HCT116 (cell line): ENCODE data around the gene TPT1. TPM values are rescaled to one million over a fixed set of nuclear protein-coding genes. Genes with fewer than 3 reads are reported as not detected.

Experiments used
- ATAC-seq: fragments of 200-7000 bp; cut with Tn5 transposase; 2 replicates; pipeline ENCODE4 v1.9.1; 2020; ENCODE audit warnings: mild to moderate bottlenecking, moderate library complexity
- BruUV-seq: library from RNA; stranded (reverse); fragments of 400-500 nt; replicated peaks from 2 replicates; lab custom pipeline; 2021; lab: Mats Ljungman, UMichigan
- CTCF ChIA-PET: fragments of 300-600 bp; sonication (Branson Sonifier 250); formaldehyde crosslinking; loops from one replicate; lab custom pipeline; 2021; ENCODE audit warnings: antibody characterized with exemption; lab: Charles Lee
- POLR2A ChIA-PET: fragments of 300-600, 350-600 bp; sonication (Branson Sonifier 250); formaldehyde crosslinking; loops from one replicate; lab custom pipeline; 2021; ENCODE audit warnings: antibody characterized with exemption; lab: Charles Lee
- RAD21 ChIA-PET, 2 experiments: fragments of 300-600 bp; sonication (Branson Sonifier 250); formaldehyde crosslinking; loops; one replicate each; lab custom pipeline; 2023; ENCODE audit warnings: low total read pairs in 2 of 2; ENCODE audit not compliant: uncharacterized antibody in 2 of 2, unreplicated experiment in 2 of 2, low non-redundant PET in 1 of 2; lab: Charles Lee
- DNase-seq: peaks from one replicate; pipeline ENCODE4 v3.0.0-alpha.2; 2010; ENCODE audit warnings: low read depth, low spot score
- H2AFZ ChIP-seq: fragments of 200-600 bp; shearing (Covaris generic), sonication (generic); 2 replicates; pipeline ENCODE4 v1.6.1; 2017; ENCODE audit warnings: low read depth, mixed run types, mixed read lengths, antibody characterized with exemption, low read length; ENCODE audit not compliant: poor library complexity, severe bottlenecking
- H3K27ac ChIP-seq: 2 replicates; pipeline ENCODE4 v1.5.1; 2012; ENCODE audit warnings: low read depth, low read length
- H3K27me3 ChIP-seq: fragments of 200-600 bp; sonication (generic); 2 replicates; pipeline ENCODE4 v1.6.1; 2016; ENCODE audit warnings: mixed run types, low read length, mixed read lengths; ENCODE audit not compliant: insufficient read depth
- H3K36me3 ChIP-seq, 2 experiments: fragments of 200-500 bp in 1 of 2; fragments of 200-600 bp in 1 of 2; sonication (Bioruptor generic) in 1 of 2; sonication (generic) in 1 of 2; 2 replicates each; pipeline versions ENCODE4 v1.5.1 to v1.6.1; 2014 to 2016; ENCODE audit warnings: low read length in 2 of 2, inconsistent platforms in 1 of 2, mixed read lengths in 1 of 2, mixed run types in 1 of 2; ENCODE audit not compliant: insufficient read depth in 2 of 2, control insufficient read depth in 1 of 2
- H3K4me1 ChIP-seq, 2 experiments: fragments of 200-600 bp in 1 of 2; sonication (generic) in 1 of 2; 2 replicates each; pipeline versions ENCODE4 v1.5.1 to v1.6.1; 2012 to 2017; ENCODE audit warnings: low read length in 2 of 2, inconsistent platforms in 1 of 2, mild to moderate bottlenecking in 1 of 2, mixed read lengths in 1 of 2, mixed run types in 1 of 2, moderate library complexity in 1 of 2; ENCODE audit not compliant: insufficient read depth in 2 of 2, control insufficient read depth in 1 of 2
- H3K4me2 ChIP-seq: fragments of 200-600 bp; sonication (generic); 2 replicates; pipeline ENCODE4 v1.6.1; 2017; ENCODE audit warnings: mixed run types, low read length, mixed read lengths
- H3K4me3 ChIP-seq, 2 experiments: fragments of 200-600 bp in 1 of 2; sonication (generic) in 1 of 2; replicated peaks in 1 of 2; 2 replicates each; pipeline ENCODE4 v1.5.1; 2011 to 2016; ENCODE audit warnings: low read length in 2 of 2, control low read depth in 1 of 2, low read depth in 1 of 2, mild to moderate bottlenecking in 1 of 2, mixed read lengths in 1 of 2, mixed run types in 1 of 2
- H3K79me2 ChIP-seq: fragments of 200-600 bp; sonication (generic); 2 replicates; pipeline ENCODE4 v1.6.1; 2017; ENCODE audit warnings: mild to moderate bottlenecking, mixed run types, low read length, moderate library complexity, mixed read lengths; ENCODE audit not compliant: insufficient read depth
- H3K9ac ChIP-seq: fragments of 200-600 bp; sonication (generic); 2 replicates; pipeline ENCODE4 v1.6.1; 2016; ENCODE audit warnings: low read length, mixed read lengths
- H3K9me2 ChIP-seq: fragments of 200-600 bp; sonication (generic), shearing (Covaris generic); 2 replicates; pipeline ENCODE4 v1.6.1; 2017; ENCODE audit warnings: mixed run types, mild to moderate bottlenecking, moderate library complexity; ENCODE audit not compliant: insufficient read depth
- H3K9me3 ChIP-seq, 2 experiments: fragments of 200-500 bp in 1 of 2; fragments of 200-600 bp in 1 of 2; sonication (Bioruptor generic) in 1 of 2; sonication (generic) in 1 of 2; 2 replicates each; pipeline ENCODE4 v1.6.1; 2014 to 2017; ENCODE audit warnings: low read length in 2 of 2, mixed read lengths in 2 of 2, inconsistent platforms in 1 of 2, low read depth in 1 of 2, mild to moderate bottlenecking in 1 of 2, mixed run types in 1 of 2, moderate library complexity in 1 of 2; ENCODE audit not compliant: control insufficient read depth in 1 of 2, insufficient read depth in 1 of 2
- H4K20me1 ChIP-seq: fragments of 200-600 bp; sonication (generic), shearing (Covaris generic); 2 replicates; pipeline ENCODE4 v1.6.1; 2017; ENCODE audit warnings: mixed run types, mild to moderate bottlenecking, moderate library complexity; ENCODE audit not compliant: insufficient read depth
- CBX3 ChIP-seq: IDR thresholded peaks from 2 replicates; pipeline ENCODE4 v1.6.1; 2012; ENCODE audit warnings: low read depth
- CTCF ChIP-seq, 3 experiments: fragments of 200-600 bp in 1 of 3; sonication (generic) in 1 of 3; IDR thresholded peaks in 2 of 3; conservative IDR thresholded peaks in 1 of 3; 2 replicates each; pipeline ENCODE4 v1.5.1; 2012 to 2017; ENCODE audit warnings: low read depth in 2 of 3, low read length in 2 of 3, antibody characterized with exemption in 1 of 3, borderline replicate concordance in 1 of 3, control low read depth in 1 of 3, mild to moderate bottlenecking in 1 of 3, mixed read lengths in 1 of 3, mixed run types in 1 of 3, moderate library complexity in 1 of 3; ENCODE audit not compliant: insufficient read depth in 1 of 3
- EGR1 ChIP-seq: IDR thresholded peaks from 2 replicates; pipeline ENCODE4 v1.6.1; 2012; ENCODE audit warnings: low read depth
- EZH2 ChIP-seq: fragments of 200-600 bp; sonication (generic); IDR thresholded peaks from 2 replicates; pipeline ENCODE4 v1.6.1; 2017; ENCODE audit warnings: antibody characterized with exemption, mixed run types
- FOSL1 ChIP-seq: IDR thresholded peaks from 2 replicates; pipeline ENCODE4 v1.6.1; 2012; ENCODE audit warnings: low read depth
- JUND ChIP-seq: IDR thresholded peaks from 2 replicates; pipeline ENCODE4 v1.6.1; 2012
- POLR2A ChIP-seq: IDR thresholded peaks from 2 replicates; pipeline ENCODE4 v1.7.0; 2011; ENCODE audit warnings: borderline replicate concordance; ENCODE audit not compliant: insufficient read depth, insufficient read length; ENCODE audit errors: extremely low read depth
- POLR2AphosphoS5 ChIP-seq: IDR thresholded peaks from 2 replicates; pipeline ENCODE4 v1.6.1; 2011; ENCODE audit warnings: mild to moderate bottlenecking, low read depth, low read length, moderate library complexity
- RAD21 ChIP-seq: IDR thresholded peaks from 2 replicates; pipeline ENCODE4 v1.6.1; 2012; ENCODE audit warnings: low read depth, mild to moderate bottlenecking
- SP1 ChIP-seq: IDR thresholded peaks from 2 replicates; pipeline ENCODE4 v1.6.1; 2012; ENCODE audit warnings: low read depth
- TCF7L2 ChIP-seq: IDR thresholded peaks from 2 replicates; pipeline ENCODE4 v1.7.0; 2011; ENCODE audit warnings: borderline replicate concordance, inconsistent platforms; ENCODE audit not compliant: insufficient read depth, insufficient read length; ENCODE audit errors: extremely low read depth
- ZNF274 ChIP-seq: fragments of 200-500 bp; sonication (Bioruptor generic); IDR thresholded peaks from 2 replicates; pipeline ENCODE4 v1.6.1; 2014; ENCODE audit warnings: mild to moderate bottlenecking, low read depth, low read length, inconsistent platforms
- intact Hi-C: fragments of 100-400 bp; cut with micrococcal nuclease; formaldehyde crosslinking; loops from 2 replicates; pipeline ENCODE4 v1.10.0; 2022
- total RNA-seq: library from RNA; stranded (reverse); gene quantifications from one replicate; pipeline ENCODE4 v1.2.1, GENCODE V29; 2021; ENCODE audit not compliant: unreplicated experiment
- TF ChIP-seq, protein P1 (sequence below): IDR thresholded peaks from 2 replicates; pipeline ENCODE4 v1.6.1; 2011; ENCODE audit warnings: mild to moderate bottlenecking, low read length, moderate library complexity; ENCODE audit not compliant: insufficient replicate concordance; ENCODE audit errors: extremely low read depth

TPT1 gene
- total RNA-seq, 1 experiment from 2014 or later, result 2,859 TPM

DNA sequence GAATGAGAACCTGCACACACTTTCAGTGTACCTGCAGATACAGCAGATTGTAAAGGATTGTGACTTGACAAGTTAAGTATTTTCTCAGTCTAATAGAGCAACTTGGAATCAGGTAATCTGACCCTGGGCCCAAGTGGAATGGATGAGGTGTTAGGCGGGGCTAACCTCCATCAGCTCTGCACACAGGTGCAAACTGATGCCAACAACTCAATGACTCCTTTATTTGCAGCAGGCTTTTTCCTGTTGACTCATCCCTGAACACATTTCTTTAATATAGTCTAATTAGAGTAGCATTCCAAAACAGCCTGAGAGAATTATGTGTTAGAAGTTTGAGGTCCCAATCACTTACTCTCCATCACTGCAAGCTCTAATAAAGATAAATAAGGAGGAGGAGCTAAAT, 48.8 kb downstream of the TPT1 start:
- Histone ChIP-seq H3K4me3 (no peak overlapping the region), H3K4me1 (peaks cover 20 to 28% of the 10 kb centered on the region in 2 experiments), H4K20me1 (no peaks in the 10 kb centered on the region), H3K9me3 (no peaks in the 10 kb centered on the region), H3K79me2 (no peaks in the 10 kb centered on the region), H3K27ac (peak overlapping the region; percentile 63), H3K9me2 (no peaks in the 10 kb centered on the region), H3K4me2 (peak overlapping the region; percentile 53), H3K9ac (no peak overlapping the region), H3K27me3 (no peaks in the 10 kb centered on the region), H2AFZ (no peak overlapping the region), H3K36me3 (peaks cover 2 to 5% of the 10 kb centered on the region in 2 experiments; a peak in 1 of 4 replicates)
- TF ChIP-seq EZH2 (no peak), RAD21 (no peak), CBX3 (0 out of 2 replicates have a peak, but pooled peaks have one; percentile 27), POLR2AphosphoS5 (peak; percentile 30; the same call in 1 of the 2 replicates), FOSL1 (peak; percentile 66), SP1 (peak; percentile 72), ZNF274 (no peak), TCF7L2 (no peak), POLR2A (no peak), JUND (peak; percentile 71), CTCF (IDR thresholded peaks at IDR 0.05 in 2 of 3, conservative IDR thresholded peaks at IDR 0.05 in 1 of 3; ENCODE audit: borderline replicate concordance in 1 of 3, insufficient read depth in 1 of 3, low read depth in 2 of 3, low read length in 2 of 3) (no peak), EGR1 (no peak)
- TF ChIP-seq, protein P1, sequence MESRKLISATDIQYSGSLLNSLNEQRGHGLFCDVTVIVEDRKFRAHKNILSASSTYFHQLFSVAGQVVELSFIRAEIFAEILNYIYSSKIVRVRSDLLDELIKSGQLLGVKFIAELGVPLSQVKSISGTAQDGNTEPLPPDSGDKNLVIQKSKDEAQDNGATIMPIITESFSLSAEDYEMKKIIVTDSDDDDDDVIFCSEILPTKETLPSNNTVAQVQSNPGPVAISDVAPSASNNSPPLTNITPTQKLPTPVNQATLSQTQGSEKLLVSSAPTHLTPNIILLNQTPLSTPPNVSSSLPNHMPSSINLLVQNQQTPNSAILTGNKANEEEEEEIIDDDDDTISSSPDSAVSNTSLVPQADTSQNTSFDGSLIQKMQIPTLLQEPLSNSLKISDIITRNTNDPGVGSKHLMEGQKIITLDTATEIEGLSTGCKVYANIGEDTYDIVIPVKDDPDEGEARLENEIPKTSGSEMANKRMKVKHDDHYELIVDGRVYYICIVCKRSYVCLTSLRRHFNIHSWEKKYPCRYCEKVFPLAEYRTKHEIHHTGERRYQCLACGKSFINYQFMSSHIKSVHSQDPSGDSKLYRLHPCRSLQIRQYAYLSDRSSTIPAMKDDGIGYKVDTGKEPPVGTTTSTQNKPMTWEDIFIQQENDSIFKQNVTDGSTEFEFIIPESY, result no peak
- BruUV-seq, result no TSS peak
- ChIA-PET POLR2A (interaction anchor here (0.7 kb wide), 2 partner anchors 95 to 237 kb away, joined by 3 to 10 read pairs; no protein-coding TSS in a partner anchor), CTCF (interaction anchor here (1.1 to 3.2 kb wide), 2 partner anchors 10 to 15 kb away, joined by 4 to 15 read pairs; no protein-coding TSS in a partner anchor), RAD21 (no interaction called here)
- ATAC-seq (peak; percentile 90), DNase-seq (peak; percentile 70)
- intact Hi-C loops, result no loop called here
